HG03457 (cell line): ENCODE data around the gene THPO.

ENCODE experiments used
- ATAC-seq: cut with Tn5 transposase; IDR thresholded peaks from one replicate; pipeline ENCODE4 v1.9.1; 2021; ENCODE audit warnings: moderate number of reproducible peaks; ENCODE audit not compliant: unreplicated experiment

The THPO gene

DNA sequence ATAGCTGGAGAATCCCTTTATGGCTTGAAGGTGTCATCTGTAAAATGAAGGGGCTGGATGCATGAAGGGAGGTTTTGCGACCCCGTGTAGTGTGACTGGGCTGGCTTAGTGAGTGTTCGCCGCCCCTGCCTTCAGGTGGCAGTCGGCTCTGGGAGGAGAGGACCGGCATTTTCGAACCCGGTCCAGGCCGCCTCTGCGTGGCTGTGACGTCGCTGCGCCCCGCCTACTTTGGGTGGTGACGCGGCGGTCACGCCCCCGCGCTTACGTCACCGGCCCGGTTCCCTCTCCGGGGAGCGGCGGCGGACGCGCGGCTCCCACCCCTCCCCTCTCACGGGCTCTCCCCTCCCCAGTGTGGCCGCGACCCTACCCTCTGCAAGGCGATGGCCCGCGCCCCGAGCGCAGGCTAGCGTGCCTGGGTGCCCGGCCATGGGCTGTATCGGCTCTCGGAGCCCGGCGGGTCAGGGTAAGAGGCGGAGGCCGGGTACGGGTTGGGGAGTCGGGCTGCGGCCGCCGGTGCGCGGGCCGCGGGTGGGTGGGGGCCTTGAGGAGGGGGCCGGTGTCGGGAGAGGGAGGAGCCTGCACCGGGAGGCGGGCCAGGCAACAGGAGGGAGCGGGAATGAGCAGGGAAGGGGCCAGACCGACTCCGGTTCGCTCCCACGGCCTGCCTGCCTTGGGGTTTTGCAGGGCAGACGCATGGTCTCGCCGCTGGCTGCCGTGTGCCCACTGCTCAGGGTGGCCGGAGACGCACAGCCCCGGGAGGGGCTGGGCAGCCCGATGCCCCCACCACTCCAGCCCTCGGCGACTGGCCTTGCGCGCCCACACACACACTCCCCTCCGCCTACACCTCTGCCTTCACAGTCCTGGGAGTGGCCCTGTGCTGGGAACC, 42.1 kb downstream of the THPO start:
- ATAC-seq, result peak; percentile 56

GRCh38 chr3:184335291-184335660, 42.7 kb downstream of the THPO start:
- peak; percentile 5 for ATAC-seq

DNA sequence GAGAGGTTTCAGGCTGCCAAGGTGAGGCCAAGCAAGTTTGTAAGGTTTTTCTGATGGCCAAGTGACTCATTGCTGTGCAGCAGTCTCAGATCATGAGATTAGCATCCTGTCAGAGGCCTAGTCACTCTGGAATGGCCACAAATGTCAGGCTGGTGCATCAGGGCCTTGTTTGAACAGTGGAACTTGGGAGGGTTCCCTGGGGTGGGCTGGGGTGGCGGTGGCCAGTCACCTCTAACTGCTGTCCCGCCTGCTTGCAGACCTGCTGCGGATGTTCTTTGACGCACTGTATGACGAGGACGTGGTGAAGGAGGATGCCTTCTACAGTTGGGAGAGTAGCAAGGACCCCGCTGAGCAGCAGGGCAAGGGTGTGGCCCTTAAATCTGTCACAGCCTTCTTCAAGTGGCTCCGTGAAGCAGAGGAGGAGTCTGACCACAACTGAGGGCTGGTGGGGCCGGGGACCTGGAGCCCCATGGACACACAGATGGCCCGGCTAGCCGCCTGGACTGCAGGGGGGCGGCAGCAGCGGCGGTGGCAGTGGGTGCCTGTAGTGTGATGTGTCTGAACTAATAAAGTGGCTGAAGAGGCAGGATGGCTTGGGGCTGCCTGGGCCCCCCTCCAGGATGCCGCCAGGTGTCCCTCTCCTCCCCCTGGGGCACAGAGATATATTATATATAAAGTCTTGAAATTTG, 43.4 kb downstream of the THPO start:
- no peak for ATAC-seq

- no peak for ATAC-seq
Observed at GRCh38 chr3:184333700-184334099, 44.3 kb downstream of the THPO start.

- ATAC-seq, result no peak
Observed at GRCh38 chr3:184333190-184333589, 44.8 kb downstream of the THPO start.

DNA sequence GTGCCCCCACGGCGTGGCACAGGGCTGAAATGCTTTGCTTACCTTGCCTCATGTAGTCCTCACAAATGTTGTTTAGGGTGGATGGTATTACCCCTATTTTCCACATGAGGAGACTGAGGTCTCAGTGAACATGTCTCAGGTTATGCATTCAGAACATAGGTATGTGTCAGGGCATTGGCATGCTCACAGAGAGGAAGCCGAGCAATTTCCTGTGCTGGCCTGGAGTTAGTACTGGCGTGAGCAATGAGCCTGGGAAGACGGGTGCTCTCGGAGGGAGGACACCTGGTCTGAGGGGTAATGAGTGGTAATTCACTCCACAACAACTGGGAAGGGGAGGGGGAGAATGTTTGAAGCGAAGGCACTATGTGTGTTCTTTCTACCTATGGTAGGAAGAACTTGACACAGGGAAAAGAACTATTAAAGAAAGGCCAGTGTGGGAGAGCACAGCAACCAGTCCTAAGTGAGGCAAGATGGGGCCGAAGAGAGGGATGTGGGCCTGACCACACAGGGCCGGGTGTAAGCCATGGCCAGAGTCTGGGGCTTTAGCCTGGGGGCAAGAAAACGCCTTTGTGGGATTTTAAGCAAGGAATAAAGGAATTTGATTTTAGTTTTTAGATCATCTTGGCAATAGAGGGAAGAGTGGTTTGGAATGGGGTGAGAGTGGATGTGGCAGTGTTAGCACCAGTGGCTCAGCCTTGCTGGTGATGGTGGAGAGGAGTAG, 45.5 kb downstream of the THPO start:
- no peak for ATAC-seq

- no peak for ATAC-seq
Observed at GRCh38 chr3:184328516-184328915, 49.5 kb downstream of the THPO start.

DNA sequence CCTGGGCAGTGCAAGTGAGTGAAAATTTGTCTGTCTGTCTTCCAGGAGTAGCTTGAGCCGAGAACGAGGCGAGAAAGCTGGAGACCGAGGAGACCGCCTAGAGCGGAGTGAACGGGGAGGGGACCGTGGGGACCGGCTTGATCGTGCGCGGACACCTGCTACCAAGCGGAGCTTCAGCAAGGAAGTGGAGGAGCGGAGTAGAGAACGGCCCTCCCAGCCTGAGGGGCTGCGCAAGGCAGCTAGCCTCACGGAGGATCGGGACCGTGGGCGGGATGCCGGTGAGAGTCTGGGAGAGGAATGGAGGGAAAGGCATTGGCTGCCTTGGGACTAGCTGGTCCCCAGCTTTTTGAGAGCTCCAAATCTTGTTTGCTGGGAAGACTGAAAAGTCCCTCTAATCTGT, 50.8 kb downstream of the THPO start:
- ATAC-seq, result no peak

- no peak for ATAC-seq
Observed at GRCh38 chr3:184325715-184326369, 52.2 kb downstream of the THPO start.

DNA sequence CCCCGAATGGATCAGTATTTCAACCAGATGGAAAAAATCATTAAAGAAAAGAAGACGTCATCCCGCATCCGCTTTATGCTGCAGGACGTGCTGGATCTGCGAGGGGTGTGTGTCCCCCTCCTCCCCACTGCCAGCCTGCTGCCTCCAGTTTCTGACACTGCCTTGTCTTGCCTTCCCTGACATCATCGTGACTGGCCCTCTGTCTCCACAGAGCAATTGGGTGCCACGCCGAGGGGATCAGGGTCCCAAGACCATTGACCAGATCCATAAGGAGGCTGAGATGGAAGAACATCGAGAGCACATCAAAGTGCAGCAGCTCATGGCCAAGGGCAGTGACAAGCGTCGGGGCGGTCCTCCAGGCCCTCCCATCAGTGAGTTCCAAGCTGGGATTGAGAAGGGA, 52.7 kb downstream of the THPO start:
- ATAC-seq, result no peak

DNA sequence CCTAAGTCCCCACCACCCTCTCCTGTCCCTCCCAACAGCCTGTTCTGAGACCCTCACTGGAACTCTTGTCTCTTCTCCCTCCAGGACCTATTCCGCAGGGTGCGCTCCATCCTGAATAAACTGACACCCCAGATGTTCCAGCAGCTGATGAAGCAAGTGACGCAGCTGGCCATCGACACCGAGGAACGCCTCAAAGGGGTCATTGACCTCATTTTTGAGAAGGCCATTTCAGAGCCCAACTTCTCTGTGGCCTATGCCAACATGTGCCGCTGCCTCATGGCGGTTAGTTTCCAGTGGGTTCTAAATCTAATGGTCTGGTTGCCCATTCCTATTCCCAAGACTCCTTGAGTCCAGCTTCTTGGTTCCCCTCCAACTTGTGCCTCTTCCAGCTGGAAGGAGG, 54.3 kb downstream of the THPO start:
- no peak for ATAC-seq

- ATAC-seq, result no peak
Observed at GRCh38 chr3:184322731-184323487, 55.1 kb downstream of the THPO start.
